HG03571 (cell line): ENCODE data around the gene THRA.
A peak's percentile ranks its signal among the peaks of the same experiment; 100 is the strongest.

Source experiments
- ATAC-seq: cut with Tn5 transposase; IDR thresholded peaks from one replicate; pipeline ENCODE4 v1.9.1; 2021; ENCODE audit not compliant: unreplicated experiment

The THRA gene

DNA sequence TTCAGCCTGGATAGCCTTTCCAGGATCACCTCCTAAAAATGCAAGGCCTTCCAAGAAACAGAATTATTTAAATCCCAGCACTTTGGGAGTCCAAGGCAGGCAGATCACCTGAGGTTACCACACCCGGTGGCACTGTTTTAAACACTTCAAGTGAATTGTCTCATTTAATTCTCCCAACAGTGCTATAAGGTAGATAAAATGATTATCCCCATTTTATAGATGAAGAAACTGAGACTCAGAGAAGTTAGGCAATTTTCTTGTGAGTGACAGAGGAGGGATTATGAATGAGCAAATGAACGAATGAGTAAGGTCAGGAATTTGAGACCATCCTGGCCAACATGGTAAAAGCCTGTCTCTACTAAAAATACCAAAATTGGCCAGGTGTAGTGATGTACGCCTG is 16.8 kb downstream of the THRA start:
- no peak for ATAC-seq

DNA sequence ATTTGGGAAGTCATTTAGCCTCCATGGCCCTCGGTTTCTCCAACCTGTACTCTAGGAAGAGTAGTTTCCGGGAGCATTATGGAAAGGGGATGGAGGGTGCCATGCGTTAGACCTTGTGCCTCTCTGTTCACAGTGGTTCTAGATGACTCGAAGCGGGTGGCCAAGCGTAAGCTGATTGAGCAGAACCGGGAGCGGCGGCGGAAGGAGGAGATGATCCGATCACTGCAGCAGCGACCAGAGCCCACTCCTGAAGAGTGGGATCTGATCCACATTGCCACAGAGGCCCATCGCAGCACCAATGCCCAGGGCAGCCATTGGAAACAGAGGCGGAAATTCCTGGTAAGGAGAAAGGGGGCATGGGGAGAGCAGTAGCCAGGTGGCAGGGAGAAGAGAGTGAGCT is 21.7 kb downstream of the THRA start:
- ATAC-seq = no peak

GRCh38 chr17:40086150-40087044 is 23.6 kb downstream of the THRA start:
- no peak for ATAC-seq

DNA sequence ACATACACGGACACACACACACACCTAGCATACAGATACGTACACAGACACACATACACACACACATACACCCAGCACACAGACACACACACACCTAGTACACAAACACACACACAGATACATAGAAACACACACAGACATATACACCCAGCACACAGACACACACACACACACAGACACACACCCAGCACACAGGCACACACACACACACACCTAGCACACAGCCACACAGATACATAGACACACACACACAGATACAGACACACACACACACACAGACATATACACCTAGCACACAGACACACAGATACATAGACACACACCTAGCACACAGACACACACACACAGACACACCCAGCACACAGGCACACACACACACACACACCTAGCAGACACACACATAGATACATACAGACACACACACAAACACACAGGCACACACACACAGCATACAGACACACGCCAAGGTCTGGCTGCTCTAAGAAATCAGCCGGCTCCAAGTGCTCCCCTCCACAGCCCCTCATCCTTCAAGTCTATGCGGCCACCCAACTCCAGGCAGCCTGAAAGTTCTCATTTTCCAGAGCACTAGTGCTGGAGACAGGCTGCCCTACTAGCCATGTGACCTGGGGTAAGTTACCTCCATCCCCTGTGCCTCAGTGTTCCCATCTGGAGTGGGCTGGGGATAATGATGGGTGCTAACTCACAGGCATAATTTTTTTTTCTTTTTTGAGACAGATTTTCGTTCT is 24.5 kb downstream of the THRA start:
- ATAC-seq = no peak

GRCh38 chr17:40087903-40088718 is 25.3 kb downstream of the THRA start:
- no peak for ATAC-seq

GRCh38 chr17:40089077-40089895 is 26.5 kb downstream of the THRA start:
- ATAC-seq = no peak

GRCh38 chr17:40090237-40091119 is 27.7 kb downstream of the THRA start:
- no peak for ATAC-seq

GRCh38 chr17:40091691-40092397 is 29.1 kb downstream of the THRA start:
- ATAC-seq = no peak

DNA sequence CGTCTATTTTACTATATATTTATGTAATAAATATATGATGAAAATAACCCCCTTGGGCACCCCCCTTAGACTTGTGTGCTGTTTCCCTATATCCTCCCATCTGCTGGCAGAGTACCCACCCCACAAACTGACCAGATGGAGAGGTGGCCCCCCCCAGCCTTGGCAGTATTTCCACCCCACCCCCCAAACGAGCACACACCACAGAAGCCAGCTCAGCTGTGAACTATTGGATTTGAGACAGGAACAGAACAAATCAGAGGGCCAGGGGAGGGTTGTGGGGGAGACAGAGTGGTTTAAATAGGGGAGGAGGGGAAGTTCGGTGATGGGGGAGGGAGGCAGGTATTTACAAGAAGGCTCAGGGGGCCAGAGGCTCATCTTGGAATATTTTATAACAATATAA is 29.8 kb downstream of the THRA start:
- ATAC-seq = no peak

GRCh38 chr17:40093005-40093579 is 30.3 kb downstream of the THRA start:
- ATAC-seq = no peak

DNA sequence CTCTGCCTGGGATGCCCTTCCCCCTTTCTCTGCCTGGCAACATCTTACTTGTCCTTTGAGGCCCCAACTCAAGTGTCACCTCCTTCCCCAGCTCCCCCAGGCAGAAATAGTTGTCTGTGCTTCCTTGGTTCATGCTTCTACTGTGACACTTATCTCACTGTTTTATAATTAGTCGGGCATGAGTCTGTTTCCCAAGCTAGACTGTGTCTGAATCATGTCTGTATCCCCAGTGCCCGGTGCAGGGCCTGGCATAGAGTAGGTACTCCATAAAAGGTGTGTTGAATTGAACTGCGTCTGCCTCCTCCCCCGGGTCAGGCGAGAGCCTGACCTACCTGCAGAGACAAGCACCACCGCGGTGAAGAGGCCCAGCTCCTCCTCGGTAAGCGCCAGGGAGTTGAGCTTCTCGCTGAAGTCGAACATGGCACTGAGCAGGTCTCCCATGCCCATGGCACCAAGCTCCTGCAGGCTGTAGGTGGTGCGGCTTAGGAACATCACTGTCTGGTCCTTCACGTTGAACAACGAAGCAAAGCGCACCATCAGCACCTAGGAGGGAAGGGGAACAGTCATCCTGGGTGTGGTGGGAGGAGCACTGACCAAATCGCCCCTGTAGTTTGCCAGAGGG is 30.9 kb downstream of the THRA start:
- no peak for ATAC-seq

DNA sequence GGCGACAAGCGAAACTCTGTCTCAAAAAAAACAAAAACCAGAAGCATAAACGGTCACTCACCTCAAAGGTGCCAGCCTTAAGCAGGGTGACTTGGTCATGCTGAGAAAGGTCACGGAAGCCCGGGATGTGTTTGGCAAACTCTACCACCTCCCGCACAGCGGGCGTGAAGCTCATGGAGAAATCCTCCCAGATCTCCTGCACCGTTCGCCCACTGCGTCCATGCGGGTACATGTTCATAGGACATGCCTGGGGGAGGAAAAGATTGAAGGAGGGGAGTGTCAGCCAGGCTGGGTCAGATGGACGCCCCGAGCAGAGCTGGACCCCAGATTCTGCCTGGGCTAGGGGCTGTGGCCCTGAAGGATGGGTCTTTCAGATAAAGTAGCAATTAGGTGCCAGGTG is 32.1 kb downstream of the THRA start:
- no peak for ATAC-seq

DNA sequence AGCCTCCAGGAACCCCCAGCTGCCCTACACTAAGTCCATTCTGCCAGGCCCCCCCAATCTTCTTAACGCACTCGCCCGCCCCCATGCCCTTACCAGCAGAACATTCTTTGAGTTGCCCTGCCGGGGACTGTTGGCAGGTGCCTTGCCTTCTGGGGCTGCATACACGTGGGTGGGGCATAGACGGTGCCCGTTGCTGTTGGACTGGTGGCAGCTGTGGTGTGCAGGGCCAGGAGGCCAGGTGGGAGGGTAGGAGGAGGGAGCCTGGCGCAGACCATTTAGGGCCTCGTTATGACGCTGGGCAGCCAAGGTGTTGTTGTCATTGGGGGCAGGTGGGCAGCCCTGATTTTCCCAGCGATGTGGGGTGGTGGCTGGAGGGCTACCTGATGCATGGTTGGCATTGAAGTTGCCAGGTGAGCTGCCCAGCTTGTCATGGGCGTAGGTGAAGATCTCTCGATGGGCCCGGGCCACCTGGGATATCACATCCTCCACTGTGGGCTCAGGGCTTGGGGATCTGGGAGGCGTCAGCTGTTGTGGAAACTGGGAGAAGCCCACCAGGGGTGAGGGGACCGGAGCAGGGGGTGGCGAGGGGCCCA is 32.7 kb downstream of the THRA start:
- ATAC-seq = no peak

DNA sequence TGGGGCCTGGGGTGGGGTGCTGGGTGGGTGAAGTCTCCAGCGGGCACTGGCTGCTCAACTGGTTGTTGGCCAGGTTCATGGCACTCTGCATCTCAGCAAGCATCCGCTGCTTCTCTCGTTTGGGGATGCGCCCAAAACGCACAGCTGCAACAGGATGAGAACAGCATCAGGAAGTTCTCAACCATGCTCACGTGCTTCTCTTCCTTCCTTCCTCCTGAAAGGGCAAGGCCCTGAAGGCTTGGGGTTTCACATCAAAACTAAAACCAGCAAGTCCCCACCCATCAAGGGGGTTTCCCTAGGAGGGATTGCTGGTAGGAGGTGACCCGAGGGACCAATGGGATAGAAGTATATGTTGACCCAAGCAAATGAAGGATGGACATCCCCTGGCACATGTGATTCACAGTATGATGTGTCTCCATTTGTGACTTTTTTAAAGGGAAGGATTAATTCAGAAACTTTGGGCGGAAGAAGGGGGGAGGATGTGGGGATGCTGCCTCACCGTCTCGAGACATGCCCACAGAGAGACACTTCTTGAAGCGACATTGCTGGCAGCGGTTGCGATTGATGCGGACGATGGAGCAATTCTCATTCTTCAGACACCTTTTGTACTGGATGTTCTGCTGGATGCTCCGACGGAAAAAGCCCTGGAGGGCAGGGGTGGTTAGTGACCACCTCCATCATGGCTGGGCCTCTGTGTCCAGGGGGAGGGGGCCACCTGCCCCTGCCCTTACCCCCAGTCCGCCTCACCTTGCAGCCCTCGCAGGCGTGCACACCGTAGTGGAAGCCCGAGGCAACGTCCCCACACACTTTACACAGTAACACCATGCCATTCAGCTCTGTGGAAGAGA is 33.4 kb downstream of the THRA start:
- ATAC-seq = peak; percentile 42

- no peak for ATAC-seq
Observed at GRCh38 chr17:40097087-40097486, 34.3 kb downstream of the THRA start.

DNA sequence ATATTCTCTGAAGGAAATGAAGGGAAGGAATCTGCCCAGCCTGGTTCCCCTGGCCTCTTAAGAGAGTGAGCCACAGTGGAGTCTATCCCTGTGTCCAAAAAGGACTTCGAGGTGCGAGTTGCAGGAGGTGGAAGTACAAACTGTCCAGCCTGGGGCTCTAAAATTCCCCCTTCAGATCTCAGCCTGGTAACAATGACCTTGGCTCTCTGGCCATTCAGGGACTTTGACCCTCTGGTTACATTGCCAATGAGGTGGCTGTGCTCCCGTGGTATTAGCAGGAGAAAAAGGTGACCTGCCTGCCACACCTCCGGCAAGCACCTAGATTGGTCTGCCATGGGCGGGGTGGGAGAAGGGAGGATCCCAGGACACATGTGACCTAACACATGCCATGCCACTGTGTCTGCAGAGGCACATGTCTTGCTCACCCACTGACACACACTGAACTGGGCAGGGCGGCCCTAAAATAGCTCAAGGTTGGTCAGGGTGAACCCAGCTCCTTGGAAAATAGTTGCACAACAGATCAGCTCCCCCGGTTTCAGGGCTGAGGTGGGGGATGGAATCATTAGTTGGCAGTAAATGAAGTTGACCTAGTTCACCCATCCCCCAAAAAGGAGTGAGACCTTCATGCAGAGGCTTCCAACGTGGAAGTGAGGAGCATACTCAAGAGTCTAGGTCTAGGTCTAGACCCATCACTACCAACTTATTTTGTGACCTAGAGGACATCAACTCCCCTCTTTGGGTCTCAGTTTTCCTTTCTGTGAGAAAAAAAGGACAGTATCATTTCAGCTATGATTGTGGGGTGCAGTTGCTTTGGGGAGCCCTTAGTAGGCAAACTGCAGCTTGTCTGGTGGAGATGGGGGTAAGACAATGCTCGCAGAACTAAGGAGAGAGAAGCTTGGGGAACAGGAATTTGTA is 35.4 kb downstream of the THRA start:
- ATAC-seq = no peak
